ENCODE data around the gene ASS1. TPM values are rescaled to one million over a fixed set of nuclear protein-coding genes. Genes with fewer than 3 reads are reported as not detected.

The ASS1 gene
- total and polyA plus RNA-seq, 5 donors from 2014 or later = not detected

- Histone ChIP-seq H3K27ac (ENCODE audit: insufficient read depth, low read length, poor library complexity, severe bottlenecking) (no peak overlapping the region), H3K27me3 (ENCODE audit: control insufficient read depth, insufficient read depth, low read length) (no peaks in the 10 kb centered on the region), H3K9me3 (ENCODE audit: control insufficient read depth in 2 of 2, low read length in 2 of 2) (no peaks in the 10 kb centered on the region), H3K4me3 (ENCODE audit: low read depth, low read length) (no peak overlapping the region), H3K4me1 (ENCODE audit: control insufficient read depth, insufficient read depth, low read length, poor library complexity, severe bottlenecking) (no peaks in the 10 kb centered on the region), H3K36me3 (ENCODE audit: control insufficient read depth, insufficient read depth, low read length) (no peaks in the 10 kb centered on the region)
- no peak for ATAC-seq (ENCODE audit: low read depth in 2 of 2)
- Mint-ChIP-seq H3K27ac (no peak overlapping the region), H3K9me3 (no peaks in the 10 kb centered on the region), H3K36me3 (no peaks in the 10 kb centered on the region), H3K27me3 (no peaks in the 10 kb centered on the region), H3K4me1 (no peaks in the 10 kb centered on the region), H3K4me3 (no peak overlapping the region)
- DNase-seq = no peak
These were observed 34.3 kb upstream of the ASS1 start for GRCh38 chr9:130410443-130410842.

- Mint-ChIP-seq H3K4me3 (no peak overlapping the region), H3K27ac (no peak overlapping the region), H3K9me3 (no peaks in the 10 kb centered on the region), H3K36me3 (no peaks in the 10 kb centered on the region), H3K4me1 (no peaks in the 10 kb centered on the region), H3K27me3 (no peaks in the 10 kb centered on the region)
- DNase-seq (no peak), ATAC-seq (ENCODE audit: low read depth in 2 of 2) (no peak)
- H3K4me1 ChIP-seq (ENCODE audit: control insufficient read depth, insufficient read depth, low read length, poor library complexity, severe bottlenecking) = no peaks in the 10 kb centered on the region
- no peaks in the 10 kb centered on the region for H3K9me3 ChIP-seq (ENCODE audit: control insufficient read depth in 2 of 2, low read length in 2 of 2)
- H3K4me3 ChIP-seq (ENCODE audit: low read depth, low read length) = no peak overlapping the region
- H3K36me3 ChIP-seq (ENCODE audit: control insufficient read depth, insufficient read depth, low read length) = no peaks in the 10 kb centered on the region
- no peak overlapping the region for H3K27ac ChIP-seq (ENCODE audit: insufficient read depth, low read length, poor library complexity, severe bottlenecking)
- H3K27me3 ChIP-seq (ENCODE audit: control insufficient read depth, insufficient read depth, low read length) = no peaks in the 10 kb centered on the region
These were observed 33.2 kb upstream of the ASS1 start for GRCh38 chr9:130411566-130411915.

GRCh38 chr9:130414081-130414731 lies 30.6 kb upstream of the ASS1 start:
- Mint-ChIP-seq H3K36me3 (no peaks in the 10 kb centered on the region), H3K27ac (no peak overlapping the region), H3K27me3 (no peaks in the 10 kb centered on the region), H3K4me1 (no peaks in the 10 kb centered on the region), H3K4me3 (no peak overlapping the region), H3K9me3 (no peaks in the 10 kb centered on the region)
- Histone ChIP-seq H3K4me3 (ENCODE audit: low read depth, low read length) (no peak overlapping the region), H3K9me3 (ENCODE audit: control insufficient read depth in 2 of 2, low read length in 2 of 2) (no peaks in the 10 kb centered on the region), H3K27ac (ENCODE audit: insufficient read depth, low read length, poor library complexity, severe bottlenecking) (no peak overlapping the region), H3K36me3 (ENCODE audit: control insufficient read depth, insufficient read depth, low read length) (no peaks in the 10 kb centered on the region), H3K27me3 (ENCODE audit: control insufficient read depth, insufficient read depth, low read length) (no peaks in the 10 kb centered on the region), H3K4me1 (ENCODE audit: control insufficient read depth, insufficient read depth, low read length, poor library complexity, severe bottlenecking) (no peaks in the 10 kb centered on the region)
- no peak for DNase-seq
- ATAC-seq (ENCODE audit: low read depth in 2 of 2) = no peak

GRCh38 chr9:130414910-130415746 lies 29.6 kb upstream of the ASS1 start:
- Histone ChIP-seq H3K9me3 (ENCODE audit: control insufficient read depth in 2 of 2, low read length in 2 of 2) (no peaks in the 10 kb centered on the region), H3K27ac (ENCODE audit: insufficient read depth, low read length, poor library complexity, severe bottlenecking) (no peak overlapping the region), H3K4me3 (ENCODE audit: low read depth, low read length) (no peak overlapping the region), H3K36me3 (ENCODE audit: control insufficient read depth, insufficient read depth, low read length) (no peaks in the 10 kb centered on the region), H3K4me1 (ENCODE audit: control insufficient read depth, insufficient read depth, low read length, poor library complexity, severe bottlenecking) (no peaks in the 10 kb centered on the region), H3K27me3 (ENCODE audit: control insufficient read depth, insufficient read depth, low read length) (no peaks in the 10 kb centered on the region)
- H3K9me3 Mint-ChIP-seq = no peaks in the 10 kb centered on the region
- ATAC-seq (ENCODE audit: low read depth in 2 of 2) = no peak
- no peak overlapping the region for H3K27ac Mint-ChIP-seq
- H3K27me3 Mint-ChIP-seq = no peaks in the 10 kb centered on the region
- no peak for DNase-seq
- H3K4me3 Mint-ChIP-seq = no peak overlapping the region
- H3K36me3 Mint-ChIP-seq = no peaks in the 10 kb centered on the region
- no peaks in the 10 kb centered on the region for H3K4me1 Mint-ChIP-seq

- Mint-ChIP-seq H3K36me3 (no peaks in the 10 kb centered on the region), H3K4me3 (no peak overlapping the region), H3K9me3 (no peaks in the 10 kb centered on the region), H3K27me3 (no peaks in the 10 kb centered on the region), H3K27ac (no peak overlapping the region), H3K4me1 (no peaks in the 10 kb centered on the region)
- ATAC-seq (ENCODE audit: low read depth in 2 of 2) = no peak
- H3K9me3 ChIP-seq (ENCODE audit: control insufficient read depth in 2 of 2, low read length in 2 of 2) = no peaks in the 10 kb centered on the region
- no peaks in the 10 kb centered on the region for H3K4me1 ChIP-seq (ENCODE audit: control insufficient read depth, insufficient read depth, low read length, poor library complexity, severe bottlenecking)
- H3K27me3 ChIP-seq (ENCODE audit: control insufficient read depth, insufficient read depth, low read length) = no peaks in the 10 kb centered on the region
- H3K4me3 ChIP-seq (ENCODE audit: low read depth, low read length) = no peak overlapping the region
- no peaks in the 10 kb centered on the region for H3K36me3 ChIP-seq (ENCODE audit: control insufficient read depth, insufficient read depth, low read length)
- no peak for DNase-seq
- no peak overlapping the region for H3K27ac ChIP-seq (ENCODE audit: insufficient read depth, low read length, poor library complexity, severe bottlenecking)
These were observed 27.2 kb upstream of the ASS1 start for GRCh38 chr9:130417602-130418001.

GRCh38 chr9:130418776-130419175 lies 26.0 kb upstream of the ASS1 start:
- H3K4me3 Mint-ChIP-seq = no peak overlapping the region
- Histone ChIP-seq H3K27ac (ENCODE audit: insufficient read depth, low read length, poor library complexity, severe bottlenecking) (no peak overlapping the region), H3K4me1 (ENCODE audit: control insufficient read depth, insufficient read depth, low read length, poor library complexity, severe bottlenecking) (no peaks in the 10 kb centered on the region), H3K9me3 (ENCODE audit: control insufficient read depth in 2 of 2, low read length in 2 of 2) (no peaks in the 10 kb centered on the region), H3K36me3 (ENCODE audit: control insufficient read depth, insufficient read depth, low read length) (no peaks in the 10 kb centered on the region), H3K27me3 (ENCODE audit: control insufficient read depth, insufficient read depth, low read length) (no peaks in the 10 kb centered on the region), H3K4me3 (ENCODE audit: low read depth, low read length) (no peak overlapping the region)
- ATAC-seq (ENCODE audit: low read depth in 2 of 2) (no peak), DNase-seq (no peak)
- no peaks in the 10 kb centered on the region for H3K36me3 Mint-ChIP-seq
- H3K27ac Mint-ChIP-seq = no peak overlapping the region
- H3K27me3 Mint-ChIP-seq = no peaks in the 10 kb centered on the region
- peaks cover 0 to 2% (median 0%) of the 10 kb centered on the region in 7 donors for H3K9me3 Mint-ChIP-seq
- H3K4me1 Mint-ChIP-seq = no peaks in the 10 kb centered on the region

- no peaks in the 10 kb centered on the region for H3K36me3 ChIP-seq (ENCODE audit: control insufficient read depth, insufficient read depth, low read length)
- H3K36me3 Mint-ChIP-seq = no peaks in the 10 kb centered on the region
- no peaks in the 10 kb centered on the region for H3K27me3 ChIP-seq (ENCODE audit: control insufficient read depth, insufficient read depth, low read length)
- peaks cover 0 to 2% (median 0%) of the 10 kb centered on the region in 7 donors for H3K9me3 Mint-ChIP-seq
- H3K4me3 Mint-ChIP-seq = no peak overlapping the region
- H3K27me3 Mint-ChIP-seq = no peaks in the 10 kb centered on the region
- DNase-seq (no peak), ATAC-seq (ENCODE audit: low read depth in 2 of 2) (no peak)
- H3K27ac Mint-ChIP-seq = no peak overlapping the region
- no peaks in the 10 kb centered on the region for H3K4me1 ChIP-seq (ENCODE audit: control insufficient read depth, insufficient read depth, low read length, poor library complexity, severe bottlenecking)
- H3K4me3 ChIP-seq (ENCODE audit: low read depth, low read length) = no peak overlapping the region
- H3K9me3 ChIP-seq (ENCODE audit: control insufficient read depth in 2 of 2, low read length in 2 of 2) = no peaks in the 10 kb centered on the region
- no peak overlapping the region for H3K27ac ChIP-seq (ENCODE audit: insufficient read depth, low read length, poor library complexity, severe bottlenecking)
- no peaks in the 10 kb centered on the region for H3K4me1 Mint-ChIP-seq
These were observed 25.2 kb upstream of the ASS1 start for GRCh38 chr9:130419521-130420035.
